GM18508 (cell line): ENCODE data around the gene EIF4G3.
"Not testable (repeated sequence)": the region's sequence is repeated elsewhere in the genome, so short reads cannot be mapped to it uniquely, and the experiment has no call there.

Source experiments
- ATAC-seq: cut with Tn5 transposase; IDR thresholded peaks from one replicate; pipeline ENCODE4 v1.9.1; 2021; ENCODE audit warnings: moderate number of reproducible peaks; ENCODE audit not compliant: insufficient read depth, unreplicated experiment

EIF4G3 gene

GRCh38 chr1:21089299-21089698, 87.4 kb downstream of the EIF4G3 start:
- no peak for ATAC-seq

GRCh38 chr1:21084111-21084810, 92.4 kb downstream of the EIF4G3 start:
- no peak for ATAC-seq

- no peak for ATAC-seq
Observed at GRCh38 chr1:21082073-21082472, 94.6 kb downstream of the EIF4G3 start.

- no peak for ATAC-seq
Observed at GRCh38 chr1:21077085-21077484, 99.6 kb downstream of the EIF4G3 start.

GRCh38 chr1:21072721-21073120, 104.0 kb downstream of the EIF4G3 start:
- ATAC-seq, result no peak

GRCh38 chr1:21069549-21069948, 107.1 kb downstream of the EIF4G3 start:
- ATAC-seq, result no peak

GRCh38 chr1:21068937-21069336, 107.8 kb downstream of the EIF4G3 start:
- ATAC-seq, result no peak

GRCh38 chr1:21067551-21068227, 109.0 kb downstream of the EIF4G3 start:
- no peak for ATAC-seq

- no peak for ATAC-seq
Observed at GRCh38 chr1:21066356-21067012, 110.2 kb downstream of the EIF4G3 start.

GRCh38 chr1:21065851-21066250, 110.8 kb downstream of the EIF4G3 start:
- ATAC-seq, result no peak

- ATAC-seq, result no peak
Observed at GRCh38 chr1:21064057-21064456, 112.6 kb downstream of the EIF4G3 start.

- no peak for ATAC-seq
Observed at GRCh38 chr1:21060523-21060922, 116.2 kb downstream of the EIF4G3 start.

- ATAC-seq, result no peak
Observed at GRCh38 chr1:21059021-21059420, 117.7 kb downstream of the EIF4G3 start.

GRCh38 chr1:21058035-21058793, 118.5 kb downstream of the EIF4G3 start:
- no peak for ATAC-seq

- not testable (repeated sequence) for ATAC-seq
Observed at GRCh38 chr1:21053189-21053928, 123.3 kb downstream of the EIF4G3 start.

GRCh38 chr1:21052034-21052433, 124.7 kb downstream of the EIF4G3 start:
- no peak for ATAC-seq

- no peak for ATAC-seq
Observed at GRCh38 chr1:21051177-21051825, 125.4 kb downstream of the EIF4G3 start.

GRCh38 chr1:21050031-21050430, 126.7 kb downstream of the EIF4G3 start:
- ATAC-seq, result no peak

GRCh38 chr1:21048462-21048861, 128.2 kb downstream of the EIF4G3 start:
- no peak for ATAC-seq

- no peak for ATAC-seq
Observed at GRCh38 chr1:21046132-21046531, 130.6 kb downstream of the EIF4G3 start.
